Mesothelial cell of epicardium (in vitro differentiated cells): ENCODE measurements around the gene C20orf202. TPM values are rescaled to one million over a fixed set of nuclear protein-coding genes. Genes with fewer than 3 reads are reported as not detected.

ENCODE experiments used
- DNase-seq, 2 experiments: peaks; one replicate each; pipeline ENCODE4 v3.0.0; 2021; ENCODE audit warnings: low spot score in 2 of 2; ENCODE audit not compliant: unreplicated experiment in 2 of 2
- H3K27ac Mint-ChIP-seq: 2 replicates; pipeline ENCODE4 v1.8.0; 2021; ENCODE audit warnings: mixed read lengths
- H3K27me3 Mint-ChIP-seq: 2 replicates; pipeline ENCODE4 v1.8.0; 2021; ENCODE audit warnings: low read depth, mixed read lengths
- H3K36me3 Mint-ChIP-seq: 2 replicates; pipeline ENCODE4 v1.8.0; 2021; ENCODE audit warnings: mixed read lengths
- H3K4me1 Mint-ChIP-seq: 2 replicates; pipeline ENCODE4 v1.8.0; 2021; ENCODE audit warnings: mixed read lengths
- H3K4me3 Mint-ChIP-seq: 2 replicates; pipeline ENCODE4 v1.8.0; 2021; ENCODE audit warnings: mild to moderate bottlenecking, moderate library complexity, mixed read lengths
- H3K9me3 Mint-ChIP-seq: 2 replicates; pipeline ENCODE4 v1.8.0; 2021; ENCODE audit warnings: mixed read lengths
- total RNA-seq: library from RNA; stranded (reverse); gene quantifications from 3 replicates; pipeline ENCODE4 v1.2.1, GENCODE V29; 2021
- TF ChIP-seq, protein P1 (sequence below): fragments of 200-600 bp; sonication (generic); IDR thresholded peaks from one replicate; pipeline ENCODE4 v1.5.0; 2021; ENCODE audit warnings: antibody characterized with exemption; ENCODE audit not compliant: unreplicated experiment

C20orf202 gene
- total RNA-seq, 1 donor from 2014 or later: 0.22 TPM

DNA sequence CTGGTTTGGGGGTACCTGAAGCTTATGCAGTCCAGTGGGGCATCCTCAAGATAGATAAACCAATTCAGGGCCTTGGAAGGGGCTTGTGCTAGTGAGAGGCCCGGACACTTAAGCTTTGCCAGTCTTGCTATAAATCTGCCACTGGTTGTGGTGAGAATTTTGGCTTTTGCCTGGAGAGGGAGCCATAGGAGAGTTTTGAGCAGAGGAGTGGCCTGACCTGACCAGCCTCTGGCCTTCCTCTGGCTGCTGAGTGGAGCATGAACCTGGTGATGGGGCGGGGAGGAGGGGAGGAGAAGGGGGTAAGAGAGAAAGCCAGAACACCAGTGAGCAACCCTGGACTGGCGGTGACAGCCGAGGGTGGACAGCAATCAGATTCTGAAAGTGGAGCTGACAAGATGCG is 25.6 kb upstream of the C20orf202 start:
- Mint-ChIP-seq H3K4me3 (no peak overlapping the region), H3K27me3 (peaks cover 12% of the 10 kb centered on the region), H3K36me3 (peaks cover 9% of the 10 kb centered on the region), H3K9me3 (no peaks in the 10 kb centered on the region), H3K27ac (no peak overlapping the region), H3K4me1 (no peaks in the 10 kb centered on the region)
- TF ChIP-seq, protein P1, sequence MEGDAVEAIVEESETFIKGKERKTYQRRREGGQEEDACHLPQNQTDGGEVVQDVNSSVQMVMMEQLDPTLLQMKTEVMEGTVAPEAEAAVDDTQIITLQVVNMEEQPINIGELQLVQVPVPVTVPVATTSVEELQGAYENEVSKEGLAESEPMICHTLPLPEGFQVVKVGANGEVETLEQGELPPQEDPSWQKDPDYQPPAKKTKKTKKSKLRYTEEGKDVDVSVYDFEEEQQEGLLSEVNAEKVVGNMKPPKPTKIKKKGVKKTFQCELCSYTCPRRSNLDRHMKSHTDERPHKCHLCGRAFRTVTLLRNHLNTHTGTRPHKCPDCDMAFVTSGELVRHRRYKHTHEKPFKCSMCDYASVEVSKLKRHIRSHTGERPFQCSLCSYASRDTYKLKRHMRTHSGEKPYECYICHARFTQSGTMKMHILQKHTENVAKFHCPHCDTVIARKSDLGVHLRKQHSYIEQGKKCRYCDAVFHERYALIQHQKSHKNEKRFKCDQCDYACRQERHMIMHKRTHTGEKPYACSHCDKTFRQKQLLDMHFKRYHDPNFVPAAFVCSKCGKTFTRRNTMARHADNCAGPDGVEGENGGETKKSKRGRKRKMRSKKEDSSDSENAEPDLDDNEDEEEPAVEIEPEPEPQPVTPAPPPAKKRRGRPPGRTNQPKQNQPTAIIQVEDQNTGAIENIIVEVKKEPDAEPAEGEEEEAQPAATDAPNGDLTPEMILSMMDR: no peak
- no peak for DNase-seq

- no peaks in the 10 kb centered on the region for H3K4me1 Mint-ChIP-seq
- TF ChIP-seq, protein P1: no peak
- H3K27me3 Mint-ChIP-seq: peaks cover 17% of the 10 kb centered on the region
- H3K9me3 Mint-ChIP-seq: no peaks in the 10 kb centered on the region
- no peak overlapping the region for H3K4me3 Mint-ChIP-seq
- no peak overlapping the region for H3K27ac Mint-ChIP-seq
- peaks cover 9% of the 10 kb centered on the region for H3K36me3 Mint-ChIP-seq
- no peak for DNase-seq
Measured at GRCh38 chr20:1178103-1178502, 25.2 kb upstream of the C20orf202 start.

DNA sequence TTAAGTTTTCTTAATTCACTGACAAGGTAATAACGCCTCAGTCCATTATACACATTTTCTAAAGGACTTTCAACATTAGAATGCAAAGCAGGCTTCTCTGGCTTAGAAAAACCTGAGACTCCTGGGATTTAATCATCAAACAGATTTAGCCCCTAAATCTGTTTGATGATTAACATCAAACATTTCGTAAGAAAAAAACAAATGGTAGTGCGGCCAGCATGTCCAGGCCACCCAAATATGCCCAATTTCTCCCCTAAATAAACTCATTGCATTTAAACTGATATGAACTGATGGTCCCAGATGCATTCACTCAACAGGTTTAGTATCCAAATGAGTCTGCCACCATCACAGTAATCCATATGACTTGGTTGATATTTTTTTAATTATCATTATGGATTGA is 24.6 kb upstream of the C20orf202 start:
- Mint-ChIP-seq H3K9me3 (no peaks in the 10 kb centered on the region), H3K36me3 (peaks cover 9% of the 10 kb centered on the region), H3K4me1 (no peaks in the 10 kb centered on the region), H3K4me3 (no peak overlapping the region), H3K27me3 (peaks cover 22% of the 10 kb centered on the region), H3K27ac (no peak overlapping the region)
- no peak for DNase-seq
- TF ChIP-seq, protein P1: no peak

GRCh38 chr20:1180949-1181348 is 22.3 kb upstream of the C20orf202 start:
- H3K4me3 Mint-ChIP-seq: no peak overlapping the region
- peaks cover 2% of the 10 kb centered on the region for H3K36me3 Mint-ChIP-seq
- H3K4me1 Mint-ChIP-seq: peaks cover 8% of the 10 kb centered on the region
- TF ChIP-seq, protein P1: no peak
- H3K27ac Mint-ChIP-seq: no peak overlapping the region
- H3K27me3 Mint-ChIP-seq: peaks cover 36% of the 10 kb centered on the region
- H3K9me3 Mint-ChIP-seq: no peaks in the 10 kb centered on the region
- DNase-seq: no peak

DNA sequence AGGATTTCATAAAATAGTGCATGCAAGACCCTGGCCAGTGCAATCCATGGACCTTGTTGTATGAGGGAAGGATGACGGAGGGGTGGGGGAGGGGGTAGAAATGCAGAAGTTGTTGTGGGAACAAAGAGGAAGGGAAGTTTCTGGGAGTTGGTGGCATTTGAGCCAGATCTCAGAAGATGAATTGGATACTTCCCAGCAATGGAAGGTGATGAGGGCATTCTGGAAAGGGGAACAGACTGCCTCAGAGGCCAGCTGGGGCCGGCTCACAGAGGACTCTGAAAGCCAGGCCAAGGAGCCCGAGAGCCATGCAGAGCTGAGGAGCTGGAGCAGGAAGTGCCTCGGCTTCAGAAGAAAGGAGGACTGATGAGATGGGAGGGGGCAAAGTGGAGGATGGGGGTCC is 21.1 kb upstream of the C20orf202 start:
- DNase-seq: no peak
- Mint-ChIP-seq H3K4me3 (no peak overlapping the region), H3K36me3 (no peaks in the 10 kb centered on the region), H3K4me1 (peaks cover 10% of the 10 kb centered on the region), H3K27me3 (peaks cover 42% of the 10 kb centered on the region), H3K9me3 (no peaks in the 10 kb centered on the region), H3K27ac (no peak overlapping the region)
- TF ChIP-seq, protein P1: no peak

- Mint-ChIP-seq H3K9me3 (no peaks in the 10 kb centered on the region), H3K27ac (no peak overlapping the region), H3K4me3 (peak overlapping the region; percentile 11), H3K36me3 (no peaks in the 10 kb centered on the region), H3K4me1 (peaks cover 10% of the 10 kb centered on the region), H3K27me3 (peaks cover 42% of the 10 kb centered on the region)
- DNase-seq: no peak
- TF ChIP-seq, protein P1: no peak
Measured at GRCh38 chr20:1183153-1183552, 20.1 kb upstream of the C20orf202 start.
